Heart left ventricle (tissue), 16 donors: ENCODE data around the gene DAGLA. TPM values are rescaled to one million over a fixed set of nuclear protein-coding genes. Genes with fewer than 3 reads are reported as not detected.

Source experiments
- ATAC-seq, 4 donors: fragments of 200-7000 bp; cut with Tn5 transposase; one replicate each; pipeline ENCODE4 v1.9.1; 2020 to 2022; ENCODE audit warnings: moderate library complexity in 4 of 4, mild to moderate bottlenecking in 3 of 4, moderate number of reproducible peaks in 1 of 4
- DNase-seq, 5 donors: peaks; one replicate each; pipeline ENCODE4 v3.0.0-alpha.2; 2020
- H3K27ac ChIP-seq, 12 donors: fragments of 200-600 bp; sonication (generic) in 4 of 12; one replicate each; pipeline versions ENCODE4 v1.5.0 to v1.8.0; 2016 to 2022; ENCODE audit warnings: mild to moderate bottlenecking in 2 of 12
- H3K27me3 ChIP-seq, 9 donors: fragments of 200-600 bp; sonication (generic) in 2 of 9; one replicate each; pipeline versions ENCODE4 v1.5.1 to v1.8.0; 2016 to 2022; ENCODE audit warnings: mild to moderate bottlenecking in 3 of 9
- H3K36me3 ChIP-seq, 9 donors: fragments of 200-600 bp; sonication (generic) in 2 of 9; one replicate each; pipeline versions ENCODE4 v1.5.0 to v1.8.0; 2018 to 2022; ENCODE audit warnings: mild to moderate bottlenecking in 2 of 9
- H3K4me1 ChIP-seq, 12 donors: fragments of 200-600 bp; sonication (generic) in 4 of 12; one replicate each; pipeline versions ENCODE4 v1.5.0 to v1.8.0; 2016 to 2022; ENCODE audit warnings: mild to moderate bottlenecking in 3 of 12
- H3K4me3 ChIP-seq, 12 donors: fragments of 200-600 bp; sonication (generic) in 4 of 12; one replicate each; pipeline versions ENCODE4 v1.5.0 to v1.8.0; 2017 to 2022; ENCODE audit warnings: mild to moderate bottlenecking in 9 of 12, moderate library complexity in 4 of 12
- H3K9me3 ChIP-seq, 12 donors: fragments of 200-600 bp; sonication (generic) in 4 of 12; one replicate each; pipeline versions ENCODE4 v1.5.0 to v1.8.0; 2016 to 2022; ENCODE audit warnings: mild to moderate bottlenecking in 1 of 12
- CTCF ChIP-seq, 12 donors: fragments of 200-600 bp; sonication (generic) in 4 of 12; IDR thresholded peaks; one replicate each; pipeline versions ENCODE4 v1.5.0 to v1.8.0; 2018 to 2022; ENCODE audit warnings: antibody characterized with exemption in 12 of 12, mild to moderate bottlenecking in 5 of 12
- POLR2A ChIP-seq, 2 donors: fragments of 450-650 bp; IDR thresholded peaks; one replicate each; pipeline ENCODE4 v1.6.1; 2017; ENCODE audit warnings: antibody characterized with exemption in 2 of 2, mild to moderate bottlenecking in 2 of 2, moderate library complexity in 2 of 2
- WGBS, 4 donors: extraction: QIAGEN DNeasy Blood & Tissue Kit in 2 of 4; methylation state at CpG; one replicate each; pipeline versions ENCODE4 v1.1.5 to v1.1.7; 2013 to 2018; 5-methylcytosine and 5-hydroxymethylcytosine counted together
- intact Hi-C, 10 donors: fragments of 100-400 bp; cut with DNase I; formaldehyde crosslinking; loops; one replicate each; pipeline versions ENCODE4 v1.11.1 to v1.14.2; 2022
- polyA plus RNA-seq, 2 donors: library from polyadenylated mRNA; stranded (reverse); fragments of 200-250 nt; gene quantifications; one replicate each; pipeline ENCODE4 v1.2.3, GENCODE V29; 2013
- total RNA-seq, 9 donors: library from RNA; depleted of rRNA in 2 of 9; stranded (reverse); fragments of >200 nt in 2 of 9; fragmentation: NEBNext Ultra II Directional in 3 of 9; extraction: Animal tissue kit (Norgen Biotek cat#: 25700) in 3 of 9; gene quantifications; one replicate each; pipeline versions ENCODE4 v1.1.0 to v1.2.4, GENCODE V29; 2016 to 2023
- donor health status: ischemic (EF 13 %, LVEDD 7.1; RV severe dilation, severe dysfunction).
- donor health status: healthy with polysubstance abuse.
- donor health status: DM: no; HTN: yes; CAD: no.
- donor health status: DM: no; HTN: no; CAD: no.
- donor health status: ischemic (EF 25% LVEDD 6.9; RV normal size, moderate dysfunction).
- donor health status: ischemic (EF 25% LVEDD 5.7; RV mildly dilated, moderate dysfunction).
- donor health status: healthy.
- donor health status: DM: yes; HTN: yes; CAD: no.
- donor health status: ischemic (EF 35%, LVEDD 5.7; RV mildly dilated, moderate dysfunction).
- donor health status: nonischemic (EF 11% LVEDD 7.7; RV severe dilation, severe dysfunction).
- donor health status: DM: yes; HTN: yes; CAD: no.
- donor health status: PGD.
- donor health status: ischemic (EF 29% LVEDD 5.4; RV normal size, mild dysfunction).
- donor health status: nonischemic (EF 23%, LVEDD 6.1; RV moderate dilation, normal function).

The DAGLA gene
- total and polyA plus RNA-seq, 11 donors = 2.2 to 5.6 (median 3.3) TPM

- intact Hi-C loops = no loop called here
- H3K27ac ChIP-seq = peak overlapping the region in 8 of 12 donors; percentile 32 to 75 (median 44)
Measured at GRCh38 chr11:61718046-61718531, 37.9 kb downstream of the DAGLA start.

GRCh38 chr11:61718621-61719302 lies 38.6 kb downstream of the DAGLA start:
- intact Hi-C loops = no loop called here
- whole genome bisulfite sequencing, 4 donors = 18 to 31% (median 25%) methylated on average over 14 to 21 of the region's 21 CpGs
- H3K9me3 ChIP-seq = no peaks in the 10 kb centered on the region
- ATAC-seq (peak; percentile 27 to 87 (median 68)), DNase-seq (peak in 3 of 5 donors; percentile 63 to 71 (median 67))
- no peaks in the 10 kb centered on the region for H3K27me3 ChIP-seq
- peak overlapping the region; percentile 7 to 62 (median 45) for H3K4me3 ChIP-seq
- H3K36me3 ChIP-seq = peaks cover 0 to 10% (median 0%) of the 10 kb centered on the region in 9 donors
- peak overlapping the region in 9 of 12 donors; percentile 24 to 75 (median 42) for H3K27ac ChIP-seq
- peaks cover 0 to 47% (median 15%) of the 10 kb centered on the region in 12 donors for H3K4me1 ChIP-seq
- no peak for TF ChIP-seq POLR2A (IDR thresholded peaks at IDR 0.05)

More at GRCh38 chr11:61718046-61718531, 37.9 kb downstream of the DAGLA start:
- peaks cover 0 to 49% (median 15%) of the 10 kb centered on the region in 12 donors for H3K4me1 ChIP-seq
- peak overlapping the region; percentile 7 to 62 (median 45) for H3K4me3 ChIP-seq
- peaks cover 0 to 5% (median 0%) of the 10 kb centered on the region in 9 donors for H3K36me3 ChIP-seq
- 11 to 30% (median 23%) methylated on average over 8 to 9 of the region's 9 CpGs for WGBS, 4 donors
- TF ChIP-seq POLR2A (IDR thresholded peaks at IDR 0.05) (no peak), CTCF (IDR thresholded peaks at IDR 0.05) (no peak)
- no peaks in the 10 kb centered on the region for H3K27me3 ChIP-seq
- DNase-seq (no peak), ATAC-seq (peak in 3 of 4 donors; percentile 13 to 33 (median 25))
- H3K9me3 ChIP-seq = no peaks in the 10 kb centered on the region

GRCh38 chr11:61719978-61720377 lies 39.8 kb downstream of the DAGLA start:
- no peak for ATAC-seq
- Histone ChIP-seq H3K36me3 (peaks cover 0 to 22% (median 0%) of the 10 kb centered on the region in 9 donors), H3K27ac (no peak overlapping the region), H3K27me3 (no peaks in the 10 kb centered on the region), H3K4me1 (peaks cover 0 to 43% (median 15%) of the 10 kb centered on the region in 12 donors), H3K4me3 (no peak overlapping the region), H3K9me3 (no peaks in the 10 kb centered on the region)
- no peak for TF ChIP-seq CTCF (IDR thresholded peaks at IDR 0.05)
- no peak for TF ChIP-seq POLR2A (IDR thresholded peaks at IDR 0.05)
- DNase-seq = no peak
- 84 to 93% (median 91%) methylated on average over 12 of the region's 12 CpGs for WGBS, 4 donors
- intact Hi-C loops = no loop called here

- H3K36me3 ChIP-seq = peaks cover 0 to 23% (median 5%) of the 10 kb centered on the region in 9 donors
- H3K27ac ChIP-seq = no peak overlapping the region
- H3K9me3 ChIP-seq = no peaks in the 10 kb centered on the region
- peaks cover 0 to 37% (median 15%) of the 10 kb centered on the region in 12 donors for H3K4me1 ChIP-seq
- ATAC-seq (no peak), DNase-seq (no peak)
- H3K4me3 ChIP-seq = no peak overlapping the region
- no peak for TF ChIP-seq POLR2A (IDR thresholded peaks at IDR 0.05)
- TF ChIP-seq CTCF (IDR thresholded peaks at IDR 0.05) = no peak
- intact Hi-C loops = no loop called here
- WGBS, 4 donors = 89 to 96% (median 94%) methylated on average over 17 to 20 of the region's 20 CpGs
- H3K27me3 ChIP-seq = no peaks in the 10 kb centered on the region
Measured at GRCh38 chr11:61720597-61720996, 40.4 kb downstream of the DAGLA start.
